Ishikawa (cell line): ENCODE data around the gene BTAF1.

Experiments used
- CEBPB ChIP-seq: IDR thresholded peaks from 2 replicates; pipeline ENCODE4 v1.6.1; 2012
- CREB1 ChIP-seq: IDR thresholded peaks from 2 replicates; pipeline ENCODE4 v1.6.1; 2012; ENCODE audit warnings: low read depth
- EGR1 ChIP-seq: IDR thresholded peaks from 2 replicates; pipeline ENCODE4 v1.6.1; 2012
- EP300 ChIP-seq: IDR thresholded peaks from 2 replicates; pipeline ENCODE4 v1.6.1; 2012; ENCODE audit warnings: borderline replicate concordance
- FOXM1 ChIP-seq: IDR thresholded peaks from 2 replicates; pipeline ENCODE4 v1.6.1; 2012; ENCODE audit warnings: low read depth, borderline replicate concordance
- NFIC ChIP-seq: IDR thresholded peaks from 2 replicates; pipeline ENCODE4 v1.6.1; 2012
- RAD21 ChIP-seq: IDR thresholded peaks from 2 replicates; pipeline ENCODE4 v1.6.1; 2012; ENCODE audit warnings: low read depth
- TAF1 ChIP-seq: IDR thresholded peaks from 2 replicates; pipeline ENCODE4 v1.6.1; 2012; ENCODE audit warnings: low read depth, mild to moderate bottlenecking
- TCF12 ChIP-seq: IDR thresholded peaks from 2 replicates; pipeline ENCODE4 v1.6.1; 2012; ENCODE audit warnings: low read depth
- YY1 ChIP-seq: IDR thresholded peaks from 2 replicates; pipeline ENCODE4 v1.6.1; 2012; ENCODE audit warnings: low read depth
- ZBTB7A ChIP-seq: IDR thresholded peaks from 2 replicates; pipeline ENCODE4 v1.6.1; 2012; ENCODE audit warnings: low read depth
- TF ChIP-seq, protein P1 (sequence below): IDR thresholded peaks from 2 replicates; pipeline ENCODE4 v1.6.1; 2012
- TF ChIP-seq, protein P2 (sequence below): IDR thresholded peaks from 2 replicates; pipeline ENCODE4 v1.6.1; 2012; ENCODE audit warnings: low read depth, mild to moderate bottlenecking
- TF ChIP-seq, protein P3 (sequence below): IDR thresholded peaks from 2 replicates; pipeline ENCODE4 v1.6.1; 2012

DNA sequence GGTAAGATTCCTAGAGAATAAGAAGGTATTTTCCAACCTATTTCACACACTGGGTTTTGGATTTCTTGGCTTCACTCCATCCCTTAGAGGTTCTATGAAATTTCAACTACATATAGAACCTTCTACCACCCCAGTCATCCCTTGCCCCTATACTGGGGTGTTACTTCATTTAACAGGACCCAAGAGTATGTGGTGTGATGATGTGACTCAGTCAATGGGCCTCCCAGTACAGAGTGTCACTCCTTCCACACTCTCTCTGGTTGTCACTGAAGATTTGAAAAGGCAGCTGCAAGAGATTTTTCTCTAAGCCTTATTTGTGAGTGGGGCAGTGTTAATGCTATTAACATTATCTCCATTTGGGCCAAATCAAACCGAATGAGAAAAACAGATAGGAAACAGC lies 47.8 kb upstream of the BTAF1 start:
- TF ChIP-seq CEBPB (no peak), YY1 (no peak), EP300 (no peak), CREB1 (no peak), NFIC (no peak), RAD21 (no peak), ZBTB7A (no peak), FOXM1 (no peak), TCF12 (no peak), EGR1 (no peak), TAF1 (no peak)
- TF ChIP-seq, protein P1, sequence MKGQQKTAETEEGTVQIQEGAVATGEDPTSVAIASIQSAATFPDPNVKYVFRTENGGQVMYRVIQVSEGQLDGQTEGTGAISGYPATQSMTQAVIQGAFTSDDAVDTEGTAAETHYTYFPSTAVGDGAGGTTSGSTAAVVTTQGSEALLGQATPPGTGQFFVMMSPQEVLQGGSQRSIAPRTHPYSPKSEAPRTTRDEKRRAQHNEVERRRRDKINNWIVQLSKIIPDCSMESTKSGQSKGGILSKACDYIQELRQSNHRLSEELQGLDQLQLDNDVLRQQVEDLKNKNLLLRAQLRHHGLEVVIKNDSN, result no peak
- TF ChIP-seq, protein P2, sequence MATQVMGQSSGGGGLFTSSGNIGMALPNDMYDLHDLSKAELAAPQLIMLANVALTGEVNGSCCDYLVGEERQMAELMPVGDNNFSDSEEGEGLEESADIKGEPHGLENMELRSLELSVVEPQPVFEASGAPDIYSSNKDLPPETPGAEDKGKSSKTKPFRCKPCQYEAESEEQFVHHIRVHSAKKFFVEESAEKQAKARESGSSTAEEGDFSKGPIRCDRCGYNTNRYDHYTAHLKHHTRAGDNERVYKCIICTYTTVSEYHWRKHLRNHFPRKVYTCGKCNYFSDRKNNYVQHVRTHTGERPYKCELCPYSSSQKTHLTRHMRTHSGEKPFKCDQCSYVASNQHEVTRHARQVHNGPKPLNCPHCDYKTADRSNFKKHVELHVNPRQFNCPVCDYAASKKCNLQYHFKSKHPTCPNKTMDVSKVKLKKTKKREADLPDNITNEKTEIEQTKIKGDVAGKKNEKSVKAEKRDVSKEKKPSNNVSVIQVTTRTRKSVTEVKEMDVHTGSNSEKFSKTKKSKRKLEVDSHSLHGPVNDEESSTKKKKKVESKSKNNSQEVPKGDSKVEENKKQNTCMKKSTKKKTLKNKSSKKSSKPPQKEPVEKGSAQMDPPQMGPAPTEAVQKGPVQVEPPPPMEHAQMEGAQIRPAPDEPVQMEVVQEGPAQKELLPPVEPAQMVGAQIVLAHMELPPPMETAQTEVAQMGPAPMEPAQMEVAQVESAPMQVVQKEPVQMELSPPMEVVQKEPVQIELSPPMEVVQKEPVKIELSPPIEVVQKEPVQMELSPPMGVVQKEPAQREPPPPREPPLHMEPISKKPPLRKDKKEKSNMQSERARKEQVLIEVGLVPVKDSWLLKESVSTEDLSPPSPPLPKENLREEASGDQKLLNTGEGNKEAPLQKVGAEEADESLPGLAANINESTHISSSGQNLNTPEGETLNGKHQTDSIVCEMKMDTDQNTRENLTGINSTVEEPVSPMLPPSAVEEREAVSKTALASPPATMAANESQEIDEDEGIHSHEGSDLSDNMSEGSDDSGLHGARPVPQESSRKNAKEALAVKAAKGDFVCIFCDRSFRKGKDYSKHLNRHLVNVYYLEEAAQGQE, result no peak
- TF ChIP-seq, protein P3, sequence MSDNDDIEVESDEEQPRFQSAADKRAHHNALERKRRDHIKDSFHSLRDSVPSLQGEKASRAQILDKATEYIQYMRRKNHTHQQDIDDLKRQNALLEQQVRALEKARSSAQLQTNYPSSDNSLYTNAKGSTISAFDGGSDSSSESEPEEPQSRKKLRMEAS, result no peak
